H1 (cell line): Measurements from ENCODE around the gene KIF1B. TPM values are rescaled to one million over a fixed set of nuclear protein-coding genes. Genes with fewer than 3 reads are reported as not detected.

Experiments
- CTCF ChIA-PET: fragments of 300-600 bp; sonication (Branson Sonifier 250); formaldehyde crosslinking; loops from one replicate; lab custom pipeline; 2021; ENCODE audit not compliant: partially characterized antibody; lab: Charles Lee
- POLR2A ChIA-PET: fragments of 300-600 bp; sonication (Branson Sonifier 250); formaldehyde crosslinking; loops from one replicate; lab custom pipeline; 2021; ENCODE audit warnings: inconsistent platforms; ENCODE audit not compliant: partially characterized antibody; lab: Charles Lee
- DNase-seq, 2 experiments: peaks; one replicate each; pipeline versions ENCODE4 v3.0.0 to v3.0.0-alpha.2; 2010 to 2022; ENCODE audit warnings: low spot score in 2 of 2, low read depth in 1 of 2, mixed read lengths in 1 of 2
- FAIRE-seq: peaks from 2 replicates; lab custom pipeline; 2011; peaks lifted over from hg19 to GRCh38; lab: Jason Lieb, UNC
- H2AFZ ChIP-seq: 2 replicates; pipeline ENCODE4 v1.8.1; 2012; ENCODE audit warnings: low read length, inconsistent platforms
- H2AK5ac ChIP-seq: 2 replicates; pipeline ENCODE4 v1.6.1; 2013; ENCODE audit warnings: low read depth, low read length
- H2BK120ac ChIP-seq: replicated peaks from 2 replicates; pipeline ENCODE3; 2013; ENCODE audit warnings: low read depth, low read length, inconsistent platforms
- H2BK12ac ChIP-seq: 2 replicates; pipeline ENCODE4 v1.6.1; 2013; ENCODE audit warnings: low read depth, low read length
- H2BK15ac ChIP-seq: 2 replicates; pipeline ENCODE4 v1.6.1; 2013; ENCODE audit warnings: low read length
- H2BK20ac ChIP-seq: 2 replicates; pipeline ENCODE4 v1.6.1; 2013; ENCODE audit warnings: low read length
- H2BK5ac ChIP-seq: 2 replicates; pipeline ENCODE4 v1.6.1; 2013; ENCODE audit warnings: low read depth, low read length
- H3K14ac ChIP-seq: 2 replicates; pipeline ENCODE4 v1.6.1; 2013; ENCODE audit warnings: inconsistent platforms; ENCODE audit not compliant: insufficient read length
- H3K18ac ChIP-seq: 2 replicates; pipeline ENCODE4 v1.6.1; 2013; ENCODE audit warnings: low read length; ENCODE audit errors: extremely low read depth
- H3K23ac ChIP-seq: 2 replicates; pipeline ENCODE4 v1.6.1; 2013; ENCODE audit warnings: inconsistent platforms; ENCODE audit not compliant: insufficient read length
- H3K23me2 ChIP-seq: 2 replicates; pipeline ENCODE4 v1.6.1; 2013; ENCODE audit warnings: low read depth, low read length
- H3K27ac ChIP-seq: 2 replicates; pipeline ENCODE4 v1.6.1; 2011; ENCODE audit warnings: low read depth, low read length, inconsistent platforms
- H3K27me3 ChIP-seq, 4 experiments: replicated peaks in 1 of 4; 1 replicate in 1 of 4; 2 replicates in 3 of 4; pipeline versions ENCODE4 v1.6.1 to v1.8.1; 2011 to 2013; ENCODE audit warnings: low read length in 3 of 4, mild to moderate bottlenecking in 3 of 4, inconsistent platforms in 2 of 4, mixed read lengths in 2 of 4, moderate library complexity in 1 of 4; ENCODE audit not compliant: control insufficient read depth in 3 of 4, insufficient read depth in 3 of 4; ENCODE audit errors: extremely low read depth in 1 of 4
- H3K36me3 ChIP-seq, 4 experiments: 2 replicates each; pipeline versions ENCODE4 v1.6.1 to v1.8.1; 2011 to 2013; ENCODE audit warnings: mild to moderate bottlenecking in 4 of 4, low read length in 3 of 4, moderate library complexity in 2 of 4, control low read depth in 1 of 4, inconsistent platforms in 1 of 4; ENCODE audit not compliant: insufficient read depth in 4 of 4, control insufficient read depth in 2 of 4
- H3K4ac ChIP-seq: replicated peaks from 2 replicates; pipeline ENCODE3; 2013; ENCODE audit warnings: low read length, low read depth, mixed read lengths, inconsistent platforms; ENCODE audit not compliant: insufficient read length
- H3K4me1 ChIP-seq, 4 experiments: replicated peaks in 1 of 4; 1 replicate in 1 of 4; 2 replicates in 3 of 4; pipeline versions ENCODE4 v1.6.1 to v1.8.1; 2011 to 2013; ENCODE audit warnings: low read length in 3 of 4, inconsistent platforms in 2 of 4, mixed read lengths in 1 of 4; ENCODE audit not compliant: insufficient read depth in 4 of 4, control insufficient read depth in 3 of 4
- H3K4me2 ChIP-seq, 2 experiments: 2 replicates each; pipeline versions ENCODE4 v1.6.1 to v1.8.1; 2011 to 2013; ENCODE audit warnings: low read depth in 2 of 2, low read length in 2 of 2, control low read depth in 1 of 2, inconsistent platforms in 1 of 2, mild to moderate bottlenecking in 1 of 2; ENCODE audit not compliant: insufficient read depth in 1 of 2
- H3K4me3 ChIP-seq, 4 experiments: fragments of 200-600, 300-600 bp in 1 of 4; sonication (generic), shearing (Covaris generic), sonication (Bioruptor Twin) in 1 of 4; 2 replicates each; pipeline versions ENCODE4 v1.5.1 to v1.8.1; 2011 to 2016; ENCODE audit warnings: low read length in 4 of 4, low read depth in 3 of 4, control low read depth in 2 of 4, inconsistent platforms in 2 of 4, mild to moderate bottlenecking in 2 of 4, mixed read lengths in 1 of 4, moderate library complexity in 1 of 4; ENCODE audit not compliant: insufficient read depth in 2 of 4; ENCODE audit errors: extremely low read depth in 1 of 4
- H3K56ac ChIP-seq: replicated peaks from 2 replicates; pipeline ENCODE3; 2013; ENCODE audit warnings: low read depth, mild to moderate bottlenecking, mixed read lengths, low read length, inconsistent platforms; ENCODE audit not compliant: insufficient read length
- H3K79me1 ChIP-seq: 2 replicates; pipeline ENCODE4 v1.6.1; 2013; ENCODE audit warnings: low read depth, low read length, control low read depth
- H3K79me2 ChIP-seq, 2 experiments: 2 replicates each; pipeline versions ENCODE4 v1.6.1 to v1.8.1; 2012 to 2013; ENCODE audit warnings: low read length in 2 of 2, mild to moderate bottlenecking in 2 of 2, inconsistent platforms in 1 of 2; ENCODE audit not compliant: insufficient read depth in 2 of 2, control insufficient read depth in 1 of 2
- H3K9ac ChIP-seq, 4 experiments: replicated peaks in 1 of 4; 1 replicate in 1 of 4; 2 replicates in 3 of 4; pipeline versions ENCODE4 v1.6.1 to v1.8.1; 2011 to 2013; ENCODE audit warnings: low read depth in 3 of 4, low read length in 3 of 4, control low read depth in 2 of 4, mild to moderate bottlenecking in 2 of 4, moderate library complexity in 2 of 4, inconsistent platforms in 1 of 4; ENCODE audit errors: extremely low read depth in 1 of 4
- H3K9me3 ChIP-seq, 2 experiments: 2 replicates each; pipeline versions ENCODE4 v1.6.1 to v1.8.1; 2012 to 2013; ENCODE audit warnings: mild to moderate bottlenecking in 2 of 2, moderate library complexity in 2 of 2, control low read depth in 1 of 2, inconsistent platforms in 1 of 2, low read depth in 1 of 2, low read length in 1 of 2, mixed read lengths in 1 of 2; ENCODE audit not compliant: insufficient read depth in 2 of 2
- H4K20me1 ChIP-seq, 2 experiments: replicated peaks in 1 of 2; 2 replicates each; pipeline versions ENCODE3 to v1.8.1; 2011 to 2013; ENCODE audit warnings: inconsistent platforms in 2 of 2, low read length in 2 of 2, mild to moderate bottlenecking in 1 of 2; ENCODE audit not compliant: insufficient read depth in 2 of 2, control insufficient read depth in 1 of 2
- H4K5ac ChIP-seq: 2 replicates; pipeline ENCODE4 v1.6.1; 2013; ENCODE audit warnings: low read length, low read depth, mixed read lengths, inconsistent platforms; ENCODE audit not compliant: insufficient read length
- H4K8ac ChIP-seq: 2 replicates; pipeline ENCODE4 v1.8.0; 2013; ENCODE audit warnings: mild to moderate bottlenecking, moderate library complexity, low read length, inconsistent platforms; ENCODE audit not compliant: insufficient read depth; ENCODE audit errors: extremely low read depth
- H4K91ac ChIP-seq: replicated peaks from 2 replicates; pipeline ENCODE3; 2013; ENCODE audit warnings: low read length, mixed read lengths, inconsistent platforms; ENCODE audit not compliant: insufficient read length
- CTBP2 ChIP-seq: IDR thresholded peaks from 2 replicates; pipeline ENCODE4 v1.7.0; 2011; ENCODE audit warnings: borderline replicate concordance, mild to moderate bottlenecking, moderate library complexity, mixed read lengths, low read length; ENCODE audit not compliant: insufficient read depth, insufficient read length
- MAFK ChIP-seq: IDR thresholded peaks from 2 replicates; pipeline ENCODE4 v1.6.1; 2012; ENCODE audit warnings: low read depth, mild to moderate bottlenecking, improper control_type of control experiment, low read length
- RFX5 ChIP-seq: IDR thresholded peaks from 2 replicates; pipeline ENCODE4 v1.6.1; 2011; ENCODE audit warnings: low read depth, low read length, improper control_type of control experiment, borderline replicate concordance
- RXRA ChIP-seq: IDR thresholded peaks from 2 replicates; pipeline ENCODE4 v1.6.1; 2011; ENCODE audit warnings: low read depth, mild to moderate bottlenecking, low read length, moderate library complexity; ENCODE audit not compliant: insufficient read depth
- WGBS, 2 experiments: shearing (Covaris generic) in 1 of 2; methylation state at CpG; one replicate each; pipeline versions ENCODE4 v1.1.6 to v1.1.7; 2013 to 2015; ENCODE audit warnings: low lambda C conversion rate in 2 of 2, mixed read lengths in 2 of 2, inconsistent platforms in 1 of 2, low coverage in 1 of 2, missing lambda C conversion rate in 1 of 2; ENCODE audit not compliant: insufficient replicate concordance in 2 of 2, insufficient coverage in 1 of 2, insufficient read length in 1 of 2; ENCODE audit errors: extremely low coverage in 1 of 2, missing lambda C conversion rate in 1 of 2; 5-methylcytosine and 5-hydroxymethylcytosine counted together
- polyA plus RNA-seq, 7 experiments: library from polyadenylated mRNA; depleted of rRNA in 3 of 7; stranded (reverse) in 5 of 7; unstranded in 2 of 7; fragments of >200 nt in 5 of 7; fragments of 200-250 nt in 2 of 7; gene quantifications; 1 replicate in 5 of 7; 2 replicates in 1 of 7; 4 replicates in 1 of 7; pipeline versions ENCODE4 v1.2.1 to v1.2.3, GENCODE V29; 2011 to 2013; ENCODE audit warnings: missing spikeins in 2 of 7, mixed read lengths in 2 of 7
- total RNA-seq: library from RNA; stranded (reverse); fragmentation: NEBNext Ultra II Directional; extraction: Animal tissue kit (Norgen Biotek cat#: 25700); gene quantifications from 2 replicates; pipeline ENCODE4 v1.2.1, GENCODE V29; 2021
- TF ChIP-seq, protein P1 (sequence below): IDR thresholded peaks from 2 replicates; pipeline ENCODE4 v1.6.1; 2012; ENCODE audit warnings: low read length, inconsistent platforms
- TF ChIP-seq, protein P2 (sequence below): IDR thresholded peaks from 2 replicates; pipeline ENCODE4 v1.6.1; 2011; ENCODE audit warnings: low read depth, mild to moderate bottlenecking, low read length; ENCODE audit not compliant: insufficient read depth
- TF ChIP-seq, protein P3 (sequence below), 3 experiments: IDR thresholded peaks; 1 replicate in 2 of 3; 2 replicates in 1 of 3; pipeline versions ENCODE4 v1.5.1 to v1.6.1; 2011; ENCODE audit warnings: low read length in 3 of 3, mild to moderate bottlenecking in 3 of 3, inconsistent platforms in 2 of 3, low read depth in 1 of 3, moderate library complexity in 1 of 3; ENCODE audit not compliant: insufficient read depth in 1 of 3; ENCODE audit errors: control extremely low read depth in 1 of 3

KIF1B gene
- total and polyA plus RNA-seq, 2 of the 8 experiments (the other 6 are each of a cell fraction or from before 2014, with no cell fraction given) = 39.1 to 74.2 TPM

DNA sequence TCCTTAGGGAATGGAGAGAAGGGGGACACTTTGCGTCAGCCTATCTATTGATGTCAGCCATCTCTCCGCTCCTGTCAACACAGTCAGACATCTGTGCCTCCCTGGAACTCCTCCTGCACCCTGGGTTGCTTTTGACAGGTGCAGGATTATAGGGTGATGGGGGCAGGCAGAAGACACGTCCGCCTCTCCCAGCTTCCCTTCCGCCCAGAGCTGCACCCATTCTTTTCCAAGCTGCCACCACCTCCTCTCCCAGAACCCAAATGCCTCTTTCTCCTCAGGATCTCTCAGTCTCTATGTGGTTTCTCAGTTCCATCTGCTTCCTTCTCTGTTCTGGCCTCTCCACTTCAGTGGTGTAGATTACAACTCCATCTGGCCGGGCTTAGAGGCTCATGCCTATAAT is 17.1 kb upstream of the KIF1B start:
- H3K4me2 ChIP-seq = no peak overlapping the region
- no peak overlapping the region for H3K18ac ChIP-seq
- H4K8ac ChIP-seq = no peak overlapping the region
- H3K4me1 ChIP-seq = peaks cover 0 to 2% (median under 1%) of the 10 kb centered on the region in 4 experiments; a peak in 1 of 7 replicates
- H2BK5ac ChIP-seq = no peak overlapping the region
- H2BK120ac ChIP-seq = no peak overlapping the region
- DNase-seq (no peak), FAIRE-seq (no peak)
- H4K91ac ChIP-seq = no peak overlapping the region
- ChIA-PET POLR2A (interaction anchor here (1.0 kb wide), 1 partner anchor 16 kb away, joined by 4 read pairs; no protein-coding TSS in a partner anchor), CTCF (interaction anchor here (2.0 to 2.7 kb wide), 2 partner anchors 17 to 145 kb away, joined by 5 to 9 read pairs; partner anchors contain the start of gene KIF1B)
- H2BK12ac ChIP-seq = no peak overlapping the region
- no peaks in the 10 kb centered on the region for H3K79me1 ChIP-seq
- no peaks in the 10 kb centered on the region for H3K27me3 ChIP-seq
- no peak overlapping the region for H2AK5ac ChIP-seq
- no peak overlapping the region for H3K14ac ChIP-seq
- H3K27ac ChIP-seq = no peak overlapping the region
- H4K5ac ChIP-seq = no peak overlapping the region
- no peak overlapping the region for H3K23ac ChIP-seq
- H3K56ac ChIP-seq = no peak overlapping the region
- H3K4ac ChIP-seq = no peak overlapping the region
- H4K20me1 ChIP-seq = no peaks in the 10 kb centered on the region
- no peak overlapping the region for H2AFZ ChIP-seq
- H2BK20ac ChIP-seq = no peak overlapping the region
- TF ChIP-seq MAFK (no peak), RXRA (no peak), RFX5 (no peak), CTBP2 (no peak)
- TF ChIP-seq, protein P1, sequence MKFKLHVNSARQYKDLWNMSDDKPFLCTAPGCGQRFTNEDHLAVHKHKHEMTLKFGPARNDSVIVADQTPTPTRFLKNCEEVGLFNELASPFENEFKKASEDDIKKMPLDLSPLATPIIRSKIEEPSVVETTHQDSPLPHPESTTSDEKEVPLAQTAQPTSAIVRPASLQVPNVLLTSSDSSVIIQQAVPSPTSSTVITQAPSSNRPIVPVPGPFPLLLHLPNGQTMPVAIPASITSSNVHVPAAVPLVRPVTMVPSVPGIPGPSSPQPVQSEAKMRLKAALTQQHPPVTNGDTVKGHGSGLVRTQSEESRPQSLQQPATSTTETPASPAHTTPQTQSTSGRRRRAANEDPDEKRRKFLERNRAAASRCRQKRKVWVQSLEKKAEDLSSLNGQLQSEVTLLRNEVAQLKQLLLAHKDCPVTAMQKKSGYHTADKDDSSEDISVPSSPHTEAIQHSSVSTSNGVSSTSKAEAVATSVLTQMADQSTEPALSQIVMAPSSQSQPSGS = no peak
- TF ChIP-seq, protein P2, sequence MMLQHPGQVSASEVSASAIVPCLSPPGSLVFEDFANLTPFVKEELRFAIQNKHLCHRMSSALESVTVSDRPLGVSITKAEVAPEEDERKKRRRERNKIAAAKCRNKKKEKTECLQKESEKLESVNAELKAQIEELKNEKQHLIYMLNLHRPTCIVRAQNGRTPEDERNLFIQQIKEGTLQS = no peak
- TF ChIP-seq, protein P3, sequence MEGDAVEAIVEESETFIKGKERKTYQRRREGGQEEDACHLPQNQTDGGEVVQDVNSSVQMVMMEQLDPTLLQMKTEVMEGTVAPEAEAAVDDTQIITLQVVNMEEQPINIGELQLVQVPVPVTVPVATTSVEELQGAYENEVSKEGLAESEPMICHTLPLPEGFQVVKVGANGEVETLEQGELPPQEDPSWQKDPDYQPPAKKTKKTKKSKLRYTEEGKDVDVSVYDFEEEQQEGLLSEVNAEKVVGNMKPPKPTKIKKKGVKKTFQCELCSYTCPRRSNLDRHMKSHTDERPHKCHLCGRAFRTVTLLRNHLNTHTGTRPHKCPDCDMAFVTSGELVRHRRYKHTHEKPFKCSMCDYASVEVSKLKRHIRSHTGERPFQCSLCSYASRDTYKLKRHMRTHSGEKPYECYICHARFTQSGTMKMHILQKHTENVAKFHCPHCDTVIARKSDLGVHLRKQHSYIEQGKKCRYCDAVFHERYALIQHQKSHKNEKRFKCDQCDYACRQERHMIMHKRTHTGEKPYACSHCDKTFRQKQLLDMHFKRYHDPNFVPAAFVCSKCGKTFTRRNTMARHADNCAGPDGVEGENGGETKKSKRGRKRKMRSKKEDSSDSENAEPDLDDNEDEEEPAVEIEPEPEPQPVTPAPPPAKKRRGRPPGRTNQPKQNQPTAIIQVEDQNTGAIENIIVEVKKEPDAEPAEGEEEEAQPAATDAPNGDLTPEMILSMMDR (IDR thresholded peaks at IDR 0.05; ENCODE audit: control extremely low read depth in 1 of 3, insufficient read depth in 1 of 3, low read depth in 1 of 3, low read length in 3 of 3) = no peak
- no peaks in the 10 kb centered on the region for H3K23me2 ChIP-seq
- no peaks in the 10 kb centered on the region for H3K36me3 ChIP-seq
- H3K9ac ChIP-seq = no peak overlapping the region
- WGBS, 2 experiments = 98% methylated on average over 6 of the region's 6 CpGs; no CpG with 5 or more reads in 1 of the 2 experiments
- no peak overlapping the region for H3K4me3 ChIP-seq
- H3K79me2 ChIP-seq = no peaks in the 10 kb centered on the region
- no peaks in the 10 kb centered on the region for H3K9me3 ChIP-seq
- no peak overlapping the region for H2BK15ac ChIP-seq
